ENCODE measurements around the gene ITSN1. TPM values are rescaled to one million over a fixed set of nuclear protein-coding genes. Genes with fewer than 3 reads are reported as not detected.

Gene ITSN1
- total RNA-seq, 1 experiment from 2014 or later = 42.6 TPM

DNA sequence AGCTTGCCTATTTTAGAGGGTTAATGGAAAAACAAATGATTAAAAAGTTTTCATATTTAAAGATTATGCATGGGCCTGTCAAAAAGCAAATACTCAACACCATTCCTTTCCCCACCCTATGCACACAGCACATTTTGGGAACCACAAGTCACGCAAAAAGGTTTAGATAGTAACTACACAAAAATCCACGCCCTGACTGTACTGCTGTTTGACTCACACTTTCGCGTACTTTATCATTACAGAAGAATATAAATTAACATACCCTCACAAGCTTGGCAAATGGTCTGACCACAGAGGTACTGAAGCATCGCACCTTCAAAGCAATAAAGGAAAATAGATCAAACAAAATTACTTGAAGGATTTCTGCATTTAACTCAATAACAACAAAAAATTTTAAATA is 271.9 kb downstream of the ITSN1 start:
- DNase-seq (ENCODE audit: unreplicated experiment) = no peak
- peaks cover 22% of the 10 kb centered on the region for H3K4me1 Mint-ChIP-seq (ENCODE audit: insufficient read depth, unreplicated experiment)
- TF ChIP-seq, protein P1, sequence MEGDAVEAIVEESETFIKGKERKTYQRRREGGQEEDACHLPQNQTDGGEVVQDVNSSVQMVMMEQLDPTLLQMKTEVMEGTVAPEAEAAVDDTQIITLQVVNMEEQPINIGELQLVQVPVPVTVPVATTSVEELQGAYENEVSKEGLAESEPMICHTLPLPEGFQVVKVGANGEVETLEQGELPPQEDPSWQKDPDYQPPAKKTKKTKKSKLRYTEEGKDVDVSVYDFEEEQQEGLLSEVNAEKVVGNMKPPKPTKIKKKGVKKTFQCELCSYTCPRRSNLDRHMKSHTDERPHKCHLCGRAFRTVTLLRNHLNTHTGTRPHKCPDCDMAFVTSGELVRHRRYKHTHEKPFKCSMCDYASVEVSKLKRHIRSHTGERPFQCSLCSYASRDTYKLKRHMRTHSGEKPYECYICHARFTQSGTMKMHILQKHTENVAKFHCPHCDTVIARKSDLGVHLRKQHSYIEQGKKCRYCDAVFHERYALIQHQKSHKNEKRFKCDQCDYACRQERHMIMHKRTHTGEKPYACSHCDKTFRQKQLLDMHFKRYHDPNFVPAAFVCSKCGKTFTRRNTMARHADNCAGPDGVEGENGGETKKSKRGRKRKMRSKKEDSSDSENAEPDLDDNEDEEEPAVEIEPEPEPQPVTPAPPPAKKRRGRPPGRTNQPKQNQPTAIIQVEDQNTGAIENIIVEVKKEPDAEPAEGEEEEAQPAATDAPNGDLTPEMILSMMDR (IDR thresholded peaks at IDR 0.05; ENCODE audit: unreplicated experiment) = no peak

DNA sequence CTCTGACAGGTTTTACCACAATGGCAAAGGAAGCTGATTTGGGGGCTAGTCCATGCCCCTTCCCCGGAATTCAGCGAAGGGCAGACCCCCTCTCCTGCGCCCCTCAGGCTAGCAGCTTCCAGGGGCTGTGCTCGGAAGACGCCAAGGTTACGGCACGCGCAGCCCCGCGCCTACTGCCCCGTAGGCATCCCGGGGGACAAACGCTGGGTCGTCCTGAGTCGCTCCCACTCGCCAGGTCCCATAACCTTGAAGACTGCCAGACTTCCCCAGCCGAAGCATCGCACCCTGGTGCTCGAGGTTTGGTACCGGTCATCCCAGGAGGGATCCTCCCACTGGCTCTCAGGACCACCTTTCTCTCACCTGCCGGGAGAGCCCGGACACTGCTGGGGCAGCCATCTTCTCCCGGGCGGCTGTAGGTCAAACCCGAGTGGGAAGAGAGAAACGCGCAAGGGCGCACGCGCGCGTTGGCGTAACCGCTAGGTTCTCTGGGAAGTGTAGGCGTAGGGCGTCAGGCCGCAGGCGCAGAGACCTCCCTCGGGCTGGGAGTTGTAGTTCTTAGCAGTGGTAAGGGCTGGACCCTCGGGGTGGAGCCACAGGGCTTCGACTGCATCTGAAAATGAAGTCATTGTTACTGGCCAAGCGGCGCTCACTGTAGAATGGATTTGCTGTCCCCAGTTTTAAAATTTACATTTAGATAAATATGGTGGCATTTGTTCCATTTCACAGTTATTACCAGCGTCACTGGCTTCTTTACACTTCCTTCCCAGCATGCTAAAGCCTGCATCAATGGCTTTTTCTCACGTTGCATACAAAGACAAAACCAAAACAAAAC is 273.3 kb downstream of the ITSN1 start, which contains the start of gene ATP5PO:
Gene ATP5PO, minus strand, starts transcription at position 437 of the 832 bp plus-strand sequence. Its CDS starts 41 bp downstream, at position 396.
- ChIA-PET POLR2A (interaction anchor here (0.6 to 2.2 kb wide), 19 partner anchors 8 to 611 kb away, joined by 3 to 10 read pairs (median 4); no protein-coding TSS in a partner anchor), CTCF (interaction anchor here (0.6 to 4.2 kb wide), 3 partner anchors 8 to 685 kb away, joined by 3 to 21 read pairs (median 3); no protein-coding TSS in a partner anchor)
- H3K4me1 Mint-ChIP-seq (ENCODE audit: insufficient read depth, unreplicated experiment) = peaks cover 22% of the 10 kb centered on the region
- no peaks in the 10 kb centered on the region for H3K27me3 Mint-ChIP-seq (ENCODE audit: insufficient read depth, unreplicated experiment)
- TF ChIP-seq, protein P1 (IDR thresholded peaks at IDR 0.05; ENCODE audit: unreplicated experiment) = no peak
- no peaks in the 10 kb centered on the region for H3K9me3 Mint-ChIP-seq (ENCODE audit: unreplicated experiment)
- peak within 1 kb of the TSS; percentile 95 for H3K4me3 Mint-ChIP-seq (ENCODE audit: unreplicated experiment)
- H3K27ac Mint-ChIP-seq (ENCODE audit: low read depth, unreplicated experiment) = peak within 1 kb of the TSS; percentile 98
- DNase-seq (ENCODE audit: unreplicated experiment) = peak; percentile 97
- intact Hi-C loops (cut with micrococcal nuclease) = no loop called here
- BruUV-seq (replicated peaks) = TSS peak; percentile 69
- peaks cover 41% of the 10 kb centered on the region for H3K36me3 Mint-ChIP-seq (ENCODE audit: insufficient read depth, unreplicated experiment)

More for the DNA sequence above, 271.9 kb downstream of the ITSN1 start:
- intact Hi-C loops (cut with micrococcal nuclease) = no loop called here
- H3K27me3 Mint-ChIP-seq (ENCODE audit: insufficient read depth, unreplicated experiment) = no peaks in the 10 kb centered on the region
- H3K4me3 Mint-ChIP-seq (ENCODE audit: unreplicated experiment) = peak overlapping the region; percentile 95
- no TSS peak for BruUV-seq (replicated peaks)
- peak overlapping the region; percentile 98 for H3K27ac Mint-ChIP-seq (ENCODE audit: low read depth, unreplicated experiment)
- POLR2A ChIA-PET = interaction anchor here (0.5 to 2.2 kb wide), 17 partner anchors 10 to 1270 kb away, joined by 3 to 10 read pairs (median 3); no protein-coding TSS in a partner anchor
- CTCF ChIA-PET = interaction anchor here (0.5 to 4.2 kb wide), 6 partner anchors 12 to 449 kb away, joined by 3 to 21 read pairs (median 6); no protein-coding TSS in a partner anchor
- no peaks in the 10 kb centered on the region for H3K9me3 Mint-ChIP-seq (ENCODE audit: unreplicated experiment)
- peaks cover 55% of the 10 kb centered on the region for H3K36me3 Mint-ChIP-seq (ENCODE audit: insufficient read depth, unreplicated experiment)

GRCh38 chr21:33916200-33916567 is 273.9 kb downstream of the ITSN1 start:
- CTCF ChIA-PET = no interaction called here
- H3K27me3 Mint-ChIP-seq (ENCODE audit: insufficient read depth, unreplicated experiment) = no peaks in the 10 kb centered on the region

DNA sequence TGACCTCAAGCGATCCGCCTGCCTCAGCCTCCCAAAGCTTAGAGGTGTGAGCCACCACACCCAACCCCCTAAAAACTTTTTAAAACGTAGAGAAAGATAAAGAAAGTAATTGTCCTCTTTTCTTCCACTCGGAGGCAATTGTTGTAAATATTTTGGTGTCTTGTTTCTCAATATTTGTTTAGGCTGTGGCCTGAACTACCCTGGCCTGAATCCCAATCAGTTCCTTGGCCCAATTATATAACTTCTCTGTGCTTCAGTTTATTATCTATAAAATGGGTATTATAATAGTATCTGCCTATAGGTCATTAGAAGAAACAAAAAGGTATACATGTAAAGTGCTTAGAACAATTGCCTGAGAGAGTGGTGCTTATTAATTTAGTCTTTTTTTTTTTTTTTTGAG is 275.1 kb downstream of the ITSN1 start:
- BruUV-seq (replicated peaks) = no TSS peak
- H3K4me1 Mint-ChIP-seq (ENCODE audit: insufficient read depth, unreplicated experiment) = peaks cover 22% of the 10 kb centered on the region
- POLR2A ChIA-PET = no interaction called here

More at GRCh38 chr21:33916200-33916567, 273.9 kb downstream of the ITSN1 start:
- DNase-seq (ENCODE audit: unreplicated experiment) = no peak
- BruUV-seq (replicated peaks) = no TSS peak
- TF ChIP-seq, protein P1 (IDR thresholded peaks at IDR 0.05; ENCODE audit: unreplicated experiment) = no peak
- H3K36me3 Mint-ChIP-seq (ENCODE audit: insufficient read depth, unreplicated experiment) = peaks cover 35% of the 10 kb centered on the region
- H3K9me3 Mint-ChIP-seq (ENCODE audit: unreplicated experiment) = no peaks in the 10 kb centered on the region
- no peak overlapping the region for H3K27ac Mint-ChIP-seq (ENCODE audit: low read depth, unreplicated experiment)
- POLR2A ChIA-PET = interaction anchor here (1.4 kb wide), 1 partner anchor 48 kb away, joined by 4 read pairs; no protein-coding TSS in a partner anchor
- H3K4me3 Mint-ChIP-seq (ENCODE audit: unreplicated experiment) = peak overlapping the region; percentile 95
- intact Hi-C loops (cut with micrococcal nuclease) = no loop called here
- peaks cover 22% of the 10 kb centered on the region for H3K4me1 Mint-ChIP-seq (ENCODE audit: insufficient read depth, unreplicated experiment)

More for the DNA sequence above, 275.1 kb downstream of the ITSN1 start:
- CTCF ChIA-PET = interaction anchor here (8.6 kb wide), 1 partner anchor 433 kb away, joined by 237 read pairs; no protein-coding TSS in a partner anchor
- no peaks in the 10 kb centered on the region for H3K9me3 Mint-ChIP-seq (ENCODE audit: unreplicated experiment)
- H3K27me3 Mint-ChIP-seq (ENCODE audit: insufficient read depth, unreplicated experiment) = no peaks in the 10 kb centered on the region
- peaks cover 27% of the 10 kb centered on the region for H3K36me3 Mint-ChIP-seq (ENCODE audit: insufficient read depth, unreplicated experiment)
- intact Hi-C loops (cut with micrococcal nuclease) = no loop called here
- H3K27ac Mint-ChIP-seq (ENCODE audit: low read depth, unreplicated experiment) = no peak overlapping the region
- no peak overlapping the region for H3K4me3 Mint-ChIP-seq (ENCODE audit: unreplicated experiment)
- no peak for DNase-seq (ENCODE audit: unreplicated experiment)
- TF ChIP-seq, protein P1 (IDR thresholded peaks at IDR 0.05; ENCODE audit: unreplicated experiment) = no peak

All from MCF 10A (cell line).